A673 (cell line): ENCODE results near the gene FLG. TPM values are rescaled to one million over a fixed set of nuclear protein-coding genes. Genes with fewer than 3 reads are reported as not detected.
"Not testable (repeated sequence)": the region's sequence is repeated elsewhere in the genome, so short reads cannot be mapped to it uniquely, and the experiment has no call there.

Experiments used
- BruUV-seq: library from RNA; stranded (reverse); fragments of 400-500 nt; replicated peaks from 2 replicates; lab custom pipeline; 2021; lab: Mats Ljungman, UMichigan
- CTCF ChIA-PET: fragments of 300-600 bp; sonication (Branson Sonifier 250); formaldehyde crosslinking; loops from one replicate; lab custom pipeline; 2022; ENCODE audit warnings: antibody characterized with exemption; lab: Charles Lee
- POLR2A ChIA-PET: fragments of 300-600 bp; sonication (Branson Sonifier 250); formaldehyde crosslinking; loops from one replicate; lab custom pipeline; 2022; ENCODE audit warnings: antibody characterized with exemption; ENCODE audit not compliant: low non-redundant PET; lab: Charles Lee
- DNase-seq: peaks from one replicate; pipeline ENCODE4 v3.0.0-alpha.2; 2015; ENCODE audit warnings: low spot score
- H3K27ac ChIP-seq: fragments of 200-600 bp; sonication (generic); 2 replicates; pipeline ENCODE4 v1.5.1; 2016; ENCODE audit warnings: mixed run types, low read depth, mild to moderate bottlenecking, mixed read lengths, antibody characterized with exemption, low read length; ENCODE audit not compliant: poor library complexity, severe bottlenecking
- H3K27me3 ChIP-seq: fragments of 200-600 bp; sonication (generic); replicated peaks from 2 replicates; pipeline ENCODE4 v1.6.1; 2017; ENCODE audit warnings: mixed run types, low read depth, mild to moderate bottlenecking, mixed read lengths, antibody characterized with exemption, low read length; ENCODE audit not compliant: insufficient read depth, poor library complexity
- H3K36me3 ChIP-seq: fragments of 200-600 bp; sonication (generic); 2 replicates; pipeline ENCODE4 v1.6.1; 2016; ENCODE audit warnings: mixed run types, mild to moderate bottlenecking, mixed read lengths, antibody characterized with exemption, low read length; ENCODE audit not compliant: insufficient read depth, poor library complexity, severe bottlenecking
- H3K4me1 ChIP-seq: fragments of 200-600 bp; sonication (generic); 2 replicates; pipeline ENCODE4 v1.6.1; 2017; ENCODE audit warnings: mixed run types, mild to moderate bottlenecking, mixed read lengths, antibody characterized with exemption, low read length; ENCODE audit not compliant: insufficient read depth, poor library complexity, severe bottlenecking
- H3K4me3 ChIP-seq: fragments of 200-600 bp; sonication (generic); 2 replicates; pipeline ENCODE4 v1.5.1; 2016; ENCODE audit warnings: low read depth, mixed run types, mild to moderate bottlenecking, mixed read lengths, low read length; ENCODE audit not compliant: poor library complexity, severe bottlenecking
- H3K9me3 ChIP-seq: fragments of 200-600 bp; sonication (generic); 2 replicates; pipeline ENCODE4 v1.6.1; 2016; ENCODE audit warnings: mixed run types, low read depth, mild to moderate bottlenecking, mixed read lengths, antibody characterized with exemption, low read length; ENCODE audit not compliant: poor library complexity, severe bottlenecking
- CTCF ChIP-seq: fragments of 300-800, 200-600 bp; sonication (generic); conservative IDR thresholded peaks from 2 replicates; pipeline ENCODE4 v1.5.1; 2017; ENCODE audit warnings: low read depth, mild to moderate bottlenecking, antibody characterized with exemption, low read length, moderate library complexity, mixed read lengths
- EZH2 ChIP-seq: fragments of 200-600 bp; sonication (generic); IDR thresholded peaks from 2 replicates; pipeline ENCODE4 v1.6.1; 2017; ENCODE audit warnings: borderline replicate concordance, low read depth, mild to moderate bottlenecking, mixed read lengths, antibody characterized with exemption, low read length; ENCODE audit not compliant: poor library complexity, severe bottlenecking
- intact Hi-C: fragments of 100-400 bp; cut with micrococcal nuclease; formaldehyde crosslinking; loops from one replicate; pipeline ENCODE4 v1.10.0; 2022; ENCODE audit not compliant: unreplicated experiment
- total RNA-seq: library from RNA; stranded (reverse); gene quantifications from 2 replicates; pipeline ENCODE4 v1.2.3, GENCODE V29; 2021

The FLG gene
- total RNA-seq, 1 experiment from 2014 or later = not detected

- H3K36me3 ChIP-seq = no peaks in the 10 kb centered on the region
- no peak overlapping the region for H3K4me3 ChIP-seq
- no TSS peak for BruUV-seq
- no peak for DNase-seq
- no peak for TF ChIP-seq EZH2
- TF ChIP-seq CTCF = no peak
- intact Hi-C loops = no loop called here
- no peaks in the 10 kb centered on the region for H3K4me1 ChIP-seq
- H3K9me3 ChIP-seq = no peaks in the 10 kb centered on the region
- POLR2A ChIA-PET = no interaction called here
- H3K27me3 ChIP-seq = no peaks in the 10 kb centered on the region
- CTCF ChIA-PET = no interaction called here
- no peak overlapping the region for H3K27ac ChIP-seq
Observed at GRCh38 chr1:152309955-152310354, 15.1 kb downstream of the FLG start.

GRCh38 chr1:152309320-152309901 lies 15.6 kb downstream of the FLG start:
- DNase-seq, H3K4me3 ChIP-seq, H3K36me3 ChIP-seq, H3K27ac ChIP-seq, POLR2A ChIA-PET, H3K27me3 ChIP-seq, BruUV-seq, intact Hi-C loops, CTCF ChIA-PET, H3K4me1 ChIP-seq, H3K9me3 ChIP-seq: not testable (repeated sequence)

- H3K36me3 ChIP-seq, DNase-seq, H3K4me3 ChIP-seq, BruUV-seq, H3K27me3 ChIP-seq, H3K9me3 ChIP-seq, intact Hi-C loops, H3K27ac ChIP-seq, H3K4me1 ChIP-seq, POLR2A ChIA-PET, CTCF ChIA-PET: not testable (repeated sequence)
Observed at GRCh38 chr1:152308758-152309157, 16.3 kb downstream of the FLG start.

- POLR2A ChIA-PET, BruUV-seq: not testable (repeated sequence)
Observed at GRCh38 chr1:152307970-152308369, 17.1 kb downstream of the FLG start.

GRCh38 chr1:152306123-152306522 lies 18.9 kb downstream of the FLG start:
- CTCF ChIA-PET, POLR2A ChIA-PET, intact Hi-C loops, H3K9me3 ChIP-seq, H3K4me3 ChIP-seq, H3K36me3 ChIP-seq, BruUV-seq, H3K27me3 ChIP-seq, DNase-seq, H3K4me1 ChIP-seq, H3K27ac ChIP-seq: not testable (repeated sequence)

More at GRCh38 chr1:152307970-152308369, 17.1 kb downstream of the FLG start:
- H3K4me3 ChIP-seq, CTCF ChIA-PET, H3K27me3 ChIP-seq, H3K9me3 ChIP-seq, H3K36me3 ChIP-seq, DNase-seq, H3K27ac ChIP-seq, H3K4me1 ChIP-seq, intact Hi-C loops: not testable (repeated sequence)

- POLR2A ChIA-PET = not testable (repeated sequence)
Observed at GRCh38 chr1:152304773-152305172, 20.3 kb downstream of the FLG start.

More at GRCh38 chr1:152304773-152305172, 20.3 kb downstream of the FLG start:
- H3K4me1 ChIP-seq, DNase-seq, H3K36me3 ChIP-seq, H3K4me3 ChIP-seq, CTCF ChIA-PET, H3K27me3 ChIP-seq, H3K9me3 ChIP-seq, H3K27ac ChIP-seq, intact Hi-C loops, BruUV-seq: not testable (repeated sequence)
